Measurements from ENCODE around the gene RALGAPA2.

RALGAPA2 gene

DNA sequence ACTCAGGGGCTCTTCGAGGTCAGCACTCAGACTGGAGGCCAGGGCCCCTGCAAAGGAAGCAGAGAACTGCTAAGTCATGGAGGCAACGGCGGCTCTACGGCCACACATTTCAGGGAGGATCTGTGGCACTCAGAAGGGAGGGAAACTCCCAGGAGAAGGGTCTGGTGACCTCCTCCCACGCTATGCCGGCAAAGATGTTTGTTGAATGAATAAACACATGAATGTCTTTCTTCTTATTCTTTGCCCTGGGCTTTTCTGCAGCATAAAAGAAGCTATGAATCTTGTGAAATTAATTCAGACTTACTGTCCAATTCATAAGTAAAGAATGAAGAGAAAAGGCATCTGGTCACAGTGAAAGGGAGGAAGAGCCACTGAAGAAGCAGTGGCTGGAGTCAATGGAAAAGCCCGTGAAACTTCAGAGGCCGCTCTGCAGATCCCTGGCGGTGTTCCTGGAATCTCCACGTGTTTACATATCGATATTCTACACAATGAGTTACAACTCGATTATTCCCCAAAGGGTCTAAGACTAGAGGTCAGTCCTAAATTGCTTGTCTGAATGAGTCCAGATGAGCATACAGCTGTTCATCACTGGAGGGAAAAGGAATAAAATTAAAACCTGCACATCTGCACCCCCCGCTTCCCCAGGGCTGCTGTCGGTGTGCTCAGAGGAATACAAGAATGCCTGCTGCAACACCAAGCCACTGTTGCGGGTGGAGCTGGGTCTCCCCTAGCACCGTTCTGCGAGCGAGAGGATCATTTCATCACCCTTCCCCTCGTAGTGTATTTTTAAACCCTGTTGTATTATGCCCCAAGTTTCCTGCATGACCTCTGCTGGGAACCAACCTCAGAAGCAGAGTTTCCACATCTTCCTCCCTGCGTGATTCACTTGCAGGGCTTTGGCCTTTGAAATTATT, 319.0 kb downstream of the RALGAPA2 start:
- no peak for DNase-seq

DNA sequence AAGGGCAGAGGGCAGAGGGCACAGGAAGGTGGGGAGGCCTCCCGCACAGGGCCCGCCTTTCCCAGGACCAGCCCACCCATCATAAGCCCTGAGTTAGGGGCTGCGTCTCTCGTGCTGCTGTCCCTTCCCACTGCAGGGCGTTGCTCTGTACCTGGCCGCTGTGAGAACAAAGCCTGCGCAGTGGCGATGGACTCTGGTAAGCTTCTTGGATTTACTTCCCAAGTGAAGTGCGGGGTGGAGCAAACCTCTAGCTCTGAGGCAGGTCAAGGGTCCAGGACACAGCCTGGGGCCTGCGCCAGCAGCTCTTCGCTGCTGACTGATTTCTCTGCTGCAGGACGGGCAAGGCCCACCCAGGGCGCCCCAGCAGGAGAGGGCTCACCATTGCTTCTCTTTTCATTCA, 320.7 kb downstream of the RALGAPA2 start:
- DNase-seq = no peak

DNA sequence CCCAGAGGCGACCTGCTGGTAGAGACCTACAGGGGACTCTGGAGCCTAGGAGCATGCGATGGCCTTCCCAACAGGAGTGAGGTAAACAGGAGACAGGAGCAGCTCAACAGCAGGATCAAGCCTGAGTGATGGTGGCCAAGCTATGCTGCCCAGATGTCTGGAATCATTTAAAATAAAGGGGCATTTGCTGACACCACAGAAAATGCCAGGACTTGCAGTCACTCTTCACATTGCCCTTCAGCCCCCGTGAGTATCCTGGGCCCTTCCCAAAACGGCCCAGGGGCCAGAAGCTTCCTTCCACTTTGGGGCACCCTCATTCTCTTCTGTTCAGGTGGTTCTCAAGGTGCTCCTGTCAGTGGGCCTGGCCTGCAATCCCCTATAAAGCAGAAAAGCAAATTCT, 321.3 kb downstream of the RALGAPA2 start:
- no peak for DNase-seq

DNA sequence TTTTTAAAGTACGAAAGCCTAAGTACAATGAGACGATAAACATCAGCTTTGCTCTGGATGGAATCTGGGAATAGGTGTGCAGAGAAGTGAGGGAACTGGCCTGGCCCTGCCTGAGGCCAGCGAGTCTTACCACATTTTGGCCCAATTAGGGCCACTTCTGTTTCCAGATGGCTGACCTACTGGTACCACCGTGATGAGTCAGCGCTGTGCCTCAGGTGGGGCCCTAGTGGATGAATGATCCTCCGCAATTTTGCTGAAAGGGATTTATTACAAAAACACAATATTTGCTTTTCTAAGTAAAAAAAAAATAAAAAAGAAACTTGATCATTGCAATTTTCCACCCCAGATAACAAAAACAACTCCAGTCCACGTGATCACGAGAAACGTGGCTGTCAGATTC, 322.1 kb downstream of the RALGAPA2 start:
- no peak for DNase-seq

DNA sequence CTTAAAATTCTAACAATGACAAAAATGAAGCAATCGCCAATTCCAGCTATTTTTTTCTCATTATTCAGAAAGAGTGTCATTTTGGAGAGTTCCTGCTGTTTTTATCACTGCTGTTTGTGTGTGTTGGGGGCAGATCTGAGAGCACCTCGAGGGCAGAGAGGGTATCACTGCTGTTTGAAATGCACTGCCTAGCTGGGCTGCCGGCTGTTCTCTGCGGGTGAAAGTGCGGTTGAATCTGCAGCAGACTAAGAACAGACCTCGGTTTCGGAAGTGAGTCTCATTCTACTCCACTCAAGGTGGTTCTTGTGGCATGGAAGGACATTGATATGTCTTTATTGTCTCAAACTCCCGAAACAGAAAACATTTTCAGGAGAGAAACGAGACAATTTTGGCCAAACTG, 326.3 kb downstream of the RALGAPA2 start:
- DNase-seq = no peak

DNA sequence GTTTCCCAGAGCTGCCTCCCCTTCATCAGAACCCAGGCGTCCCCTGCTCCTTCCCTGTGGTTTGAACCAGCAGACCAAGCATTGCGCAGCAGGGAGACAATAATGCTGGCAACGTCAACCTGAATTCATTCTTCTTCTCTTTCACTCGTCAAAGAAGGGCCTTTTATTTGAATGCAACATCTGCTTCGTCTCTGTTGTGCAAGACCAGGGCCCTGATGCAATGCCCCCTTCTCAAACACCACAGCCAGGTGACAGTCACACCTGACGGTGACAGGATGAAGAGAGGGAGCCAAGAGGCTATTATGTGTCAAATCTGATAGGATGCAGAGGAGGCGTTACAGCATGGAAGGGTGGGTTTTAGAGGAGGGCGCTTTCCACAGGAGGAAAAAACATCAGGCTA, 336.6 kb downstream of the RALGAPA2 start:
- DNase-seq = no peak

DNA sequence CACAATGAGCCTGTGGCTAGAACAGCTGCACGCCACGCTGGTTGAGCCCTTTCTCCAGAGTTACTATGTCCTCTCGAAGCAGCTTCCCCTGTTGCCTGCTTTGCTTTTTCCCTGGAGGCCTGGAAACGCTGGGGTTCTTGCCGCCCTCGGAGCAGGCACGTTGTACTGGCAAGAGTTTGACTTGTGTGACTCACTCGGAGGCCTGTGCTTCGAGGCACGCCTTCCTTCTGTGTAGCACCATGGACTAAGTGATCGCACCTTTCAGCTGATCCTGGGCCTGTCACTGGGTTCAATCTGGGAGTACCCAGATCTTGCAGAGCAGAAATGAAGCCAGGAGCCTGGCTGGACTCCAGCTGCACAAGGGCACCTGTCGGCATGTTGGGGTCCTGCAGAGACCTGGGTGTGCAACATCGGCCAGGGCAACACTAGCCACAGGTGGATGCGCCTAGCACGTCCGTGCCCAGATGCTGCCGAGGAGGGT, 339.3 kb downstream of the RALGAPA2 start:
- DNase-seq = no peak

DNA sequence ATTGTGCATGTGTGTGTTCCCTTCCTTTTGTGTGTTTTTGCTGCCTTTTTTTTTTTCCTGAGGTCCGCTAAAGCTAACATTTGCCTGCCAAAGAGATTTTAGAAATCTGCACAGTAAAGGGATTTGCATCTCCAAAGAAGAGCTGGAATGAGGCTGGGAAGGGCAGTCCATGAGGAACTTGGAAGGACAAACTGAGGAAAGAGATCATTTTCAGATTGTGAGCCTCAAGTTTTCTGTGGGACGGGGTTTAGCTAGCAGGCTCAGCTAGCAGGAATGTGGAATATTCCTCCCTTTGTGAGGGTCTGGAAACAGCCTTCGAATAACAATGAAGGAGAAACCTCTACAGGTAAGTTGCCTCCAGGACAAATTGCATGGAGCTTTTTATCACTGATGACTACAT, 340.8 kb downstream of the RALGAPA2 start:
- no peak for DNase-seq

DNA sequence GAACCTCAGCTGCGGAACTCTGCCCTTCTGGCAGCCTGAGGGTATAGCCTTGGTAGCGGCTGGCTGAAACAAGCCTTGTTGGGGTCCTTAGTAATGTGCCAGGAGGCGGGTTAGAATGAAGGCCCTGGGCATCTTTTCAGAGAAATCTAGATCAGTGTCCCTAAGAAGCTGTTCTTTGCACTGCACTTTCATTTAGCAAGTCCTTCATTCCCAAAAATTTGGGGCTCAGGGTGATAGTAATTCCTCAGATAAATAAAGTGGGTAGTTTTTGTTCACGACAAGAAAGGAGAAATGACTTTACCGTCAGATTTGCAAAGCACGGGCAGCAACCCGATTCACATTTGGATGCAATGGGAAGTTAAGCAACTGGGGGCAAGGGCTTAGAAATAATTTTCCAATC, 341.4 kb downstream of the RALGAPA2 start:
- no peak for DNase-seq

DNA sequence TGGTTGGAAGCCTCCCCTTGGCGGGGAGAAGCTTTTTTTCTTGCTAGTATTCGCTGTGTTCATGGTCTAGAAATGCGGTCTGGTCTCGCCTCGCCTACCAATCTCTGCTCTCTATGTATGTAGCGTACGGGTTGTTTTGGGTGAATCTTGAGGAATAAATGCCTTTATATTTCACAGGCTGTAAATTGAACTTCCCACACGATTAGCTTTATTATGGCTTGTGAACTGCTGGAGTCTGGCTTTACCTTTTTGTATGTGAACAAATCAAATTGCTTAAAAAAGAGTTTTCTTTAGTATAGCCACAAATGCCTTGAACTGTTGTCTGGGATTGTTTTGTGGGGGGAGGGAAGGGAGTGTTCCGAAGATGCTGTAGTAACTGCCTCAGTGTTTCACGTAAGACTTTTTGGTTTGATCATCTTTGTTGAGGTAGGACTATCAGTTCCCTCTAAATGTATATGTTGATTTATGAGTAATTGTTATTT, 342.3 kb downstream of the RALGAPA2 start:
- DNase-seq = no peak

DNA sequence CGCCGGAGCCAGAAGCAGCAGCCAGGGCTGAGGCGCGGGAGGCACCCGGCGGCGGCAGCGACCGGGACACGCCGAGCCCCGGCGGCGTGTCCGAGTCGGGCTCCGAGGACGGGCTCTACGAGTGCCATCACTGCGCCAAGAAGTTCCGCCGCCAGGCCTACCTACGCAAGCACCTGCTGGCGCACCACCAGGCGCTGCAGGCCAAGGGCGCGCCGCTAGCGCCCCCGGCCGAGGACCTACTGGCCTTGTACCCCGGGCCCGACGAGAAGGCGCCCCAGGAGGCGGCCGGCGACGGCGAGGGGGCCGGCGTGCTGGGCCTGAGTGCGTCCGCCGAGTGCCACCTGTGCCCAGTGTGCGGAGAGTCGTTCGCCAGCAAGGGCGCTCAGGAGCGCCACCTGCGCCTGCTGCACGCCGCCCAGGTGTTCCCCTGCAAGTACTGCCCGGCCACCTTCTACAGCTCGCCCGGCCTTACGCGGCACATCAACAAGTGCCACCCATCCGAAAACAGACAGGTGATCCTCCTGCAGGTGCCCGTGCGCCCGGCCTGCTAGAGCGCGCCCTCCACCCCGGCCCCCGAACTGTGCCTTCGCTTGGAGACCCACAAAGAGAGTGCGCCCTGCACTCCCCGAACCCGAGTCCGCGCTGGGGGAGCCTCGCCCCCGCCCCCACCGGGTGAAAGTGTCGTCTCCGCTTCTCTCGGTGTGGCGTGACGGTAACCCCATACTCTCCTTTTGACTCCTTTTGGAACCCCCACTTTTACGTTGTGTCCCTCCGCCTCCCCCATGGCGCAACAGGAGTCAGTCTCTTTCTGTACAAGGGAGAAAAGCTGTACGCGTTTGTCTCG, 343.0 kb downstream of the RALGAPA2 start:
- no peak for DNase-seq

DNA sequence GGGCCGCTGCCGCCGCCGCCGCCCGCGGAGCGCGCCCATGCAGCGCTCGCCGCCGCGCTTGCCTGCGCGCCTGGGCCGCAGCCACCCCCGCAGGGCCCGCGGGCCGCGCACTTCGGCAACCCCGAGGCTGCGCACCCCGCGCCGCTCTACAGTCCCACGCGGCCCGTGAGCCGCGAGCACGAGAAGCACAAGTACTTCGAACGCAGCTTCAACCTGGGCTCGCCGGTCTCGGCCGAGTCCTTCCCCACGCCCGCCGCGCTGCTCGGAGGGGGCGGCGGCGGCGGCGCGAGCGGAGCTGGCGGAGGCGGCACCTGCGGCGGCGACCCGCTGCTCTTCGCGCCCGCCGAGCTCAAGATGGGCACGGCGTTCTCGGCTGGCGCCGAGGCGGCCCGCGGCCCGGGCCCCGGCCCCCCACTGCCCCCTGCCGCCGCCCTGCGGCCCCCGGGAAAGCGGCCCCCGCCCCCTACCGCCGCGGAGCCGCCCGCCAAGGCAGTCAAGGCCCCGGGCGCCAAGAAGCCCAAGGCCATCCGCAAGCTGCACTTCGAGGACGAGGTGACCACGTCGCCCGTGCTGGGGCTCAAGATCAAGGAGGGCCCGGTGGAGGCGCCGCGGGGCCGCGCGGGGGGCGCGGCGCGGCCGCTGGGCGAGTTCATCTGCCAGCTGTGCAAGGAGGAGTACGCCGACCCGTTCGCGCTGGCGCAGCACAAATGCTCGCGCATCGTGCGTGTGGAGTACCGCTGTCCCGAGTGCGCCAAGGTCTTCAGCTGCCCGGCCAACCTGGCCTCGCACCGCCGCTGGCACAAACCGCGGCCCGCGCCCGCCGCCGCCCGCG, 343.8 kb downstream of the RALGAPA2 start:
- DNase-seq = no peak

DNA sequence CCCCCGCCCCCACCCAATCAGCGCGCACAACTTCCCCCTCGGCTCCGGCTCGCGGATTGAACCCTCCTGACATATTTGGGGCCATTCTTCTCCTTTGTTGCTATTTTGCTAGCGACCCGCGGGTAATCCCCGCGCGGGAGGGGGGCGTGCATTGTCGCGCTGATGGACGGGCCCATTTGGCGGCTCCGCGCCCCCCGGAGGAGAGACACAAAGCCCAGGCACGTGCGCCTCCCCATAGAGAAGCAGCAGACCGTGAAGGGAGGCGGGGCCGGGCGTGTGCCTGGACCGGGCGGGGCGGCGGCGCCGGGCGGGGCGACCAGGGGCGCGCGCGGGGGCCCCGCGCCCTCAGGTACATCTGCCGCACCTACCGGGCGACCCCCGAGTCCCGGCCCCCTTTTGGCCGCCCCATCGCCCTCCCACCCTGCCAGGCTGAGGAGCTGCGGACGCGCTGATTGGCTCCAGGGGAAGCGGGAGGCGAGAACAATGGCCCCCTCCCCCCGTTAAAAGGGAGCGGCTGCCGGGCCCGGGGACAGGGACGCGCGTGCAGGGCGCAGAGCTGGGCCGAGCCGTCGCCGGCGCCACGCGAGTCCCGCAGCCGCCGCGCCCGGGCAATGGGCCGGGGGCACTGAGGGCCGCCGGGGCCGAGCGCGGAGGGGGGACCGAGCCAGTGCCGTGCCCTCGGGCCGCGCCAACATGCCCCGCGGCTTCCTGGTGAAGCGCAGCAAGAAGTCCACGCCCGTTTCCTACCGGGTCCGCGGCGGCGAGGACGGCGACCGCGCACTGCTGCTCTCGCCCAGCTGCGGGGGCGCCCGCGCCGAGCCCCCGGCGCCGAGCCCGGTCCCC, 344.6 kb downstream of the RALGAPA2 start, which contains the start of gene INSM1:
TSS of gene INSM1 (plus strand) at position 530 of the 843 bp plus-strand sequence. CDS start at position 694, 164 bp downstream.
- DNase-seq = no peak

DNA sequence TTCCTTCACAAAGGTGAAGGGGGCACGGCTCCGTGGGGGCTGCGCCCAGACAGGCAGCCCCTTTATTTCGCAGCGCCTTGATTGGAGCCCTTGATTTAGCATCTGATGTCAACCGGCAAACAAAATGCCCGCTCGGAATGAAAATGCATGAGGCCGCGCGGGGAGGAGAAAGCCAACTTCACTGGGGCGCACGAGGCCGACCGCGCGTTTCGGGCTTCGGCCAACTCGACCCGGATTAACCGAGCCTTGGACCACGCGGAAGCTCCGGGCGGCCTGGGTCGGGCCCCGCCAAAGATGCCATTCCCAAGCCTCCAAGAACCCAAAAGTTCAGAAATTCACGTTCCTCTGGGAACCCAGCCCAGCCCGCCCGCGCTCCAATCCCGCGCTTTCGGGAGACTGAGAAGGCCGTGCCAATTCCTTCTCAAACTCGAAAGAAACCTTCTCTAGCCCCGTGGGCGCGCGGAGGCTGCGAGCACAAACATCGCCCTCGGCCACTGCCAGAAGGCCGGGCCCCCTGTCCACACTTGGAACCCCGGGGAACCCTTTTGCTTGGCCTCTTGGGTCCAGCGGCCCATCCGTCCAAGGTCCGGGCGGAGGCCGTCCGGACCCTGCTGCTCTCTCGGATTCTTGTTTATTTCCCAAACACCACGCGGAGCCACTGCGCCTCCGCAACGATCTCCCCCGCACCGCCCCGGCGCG, 345.4 kb downstream of the RALGAPA2 start:
- DNase-seq = no peak

DNA sequence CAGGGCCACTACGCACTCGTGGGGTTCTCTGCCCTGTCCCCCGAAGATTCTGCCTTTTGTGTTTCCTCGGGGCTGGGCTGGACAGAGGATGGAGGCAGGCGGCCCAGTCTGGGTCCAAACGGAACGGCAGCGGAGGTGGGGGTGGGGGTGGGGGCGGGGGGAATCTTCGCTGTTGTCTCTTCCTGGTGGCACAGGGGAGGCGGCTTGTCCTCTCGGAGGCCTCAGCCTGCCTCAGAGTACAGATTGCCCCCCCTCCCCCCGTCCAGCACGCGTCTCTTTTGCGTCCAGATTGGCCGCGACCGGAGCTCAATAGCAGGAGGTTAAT, 345.9 kb downstream of the RALGAPA2 start:
- DNase-seq = no peak

DNA sequence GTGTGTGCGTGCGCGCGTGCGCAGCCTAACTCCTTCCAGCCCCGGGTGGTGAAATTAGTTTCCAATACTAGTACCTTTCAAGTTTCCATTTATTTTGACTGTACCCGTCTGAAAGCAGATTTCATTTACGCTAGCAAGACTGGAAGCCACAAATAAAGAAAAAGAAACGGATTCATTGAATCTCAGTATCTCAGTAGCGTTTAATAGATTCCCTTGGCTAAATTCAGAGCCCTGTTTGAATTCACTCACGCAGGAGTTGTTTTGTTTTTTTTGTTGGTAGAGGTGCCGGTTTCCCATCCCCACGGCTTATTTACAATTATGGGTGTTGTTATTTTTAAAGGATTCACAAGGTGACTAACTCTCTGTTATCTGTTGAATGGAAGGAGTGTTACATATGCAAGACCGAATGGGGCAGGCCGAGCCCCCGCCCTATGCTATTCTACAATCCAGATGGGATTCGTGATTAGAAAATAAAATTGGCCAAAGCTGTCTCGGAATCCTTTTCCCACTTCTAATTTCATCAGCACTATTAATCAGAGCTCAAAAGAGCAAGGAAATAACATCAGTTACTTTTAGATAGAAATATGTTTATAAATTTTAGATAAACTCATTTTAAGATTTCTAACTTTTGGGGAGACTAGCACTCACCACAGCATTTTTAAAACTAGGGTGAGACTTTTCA, 346.8 kb downstream of the RALGAPA2 start:
- no peak for DNase-seq

DNA sequence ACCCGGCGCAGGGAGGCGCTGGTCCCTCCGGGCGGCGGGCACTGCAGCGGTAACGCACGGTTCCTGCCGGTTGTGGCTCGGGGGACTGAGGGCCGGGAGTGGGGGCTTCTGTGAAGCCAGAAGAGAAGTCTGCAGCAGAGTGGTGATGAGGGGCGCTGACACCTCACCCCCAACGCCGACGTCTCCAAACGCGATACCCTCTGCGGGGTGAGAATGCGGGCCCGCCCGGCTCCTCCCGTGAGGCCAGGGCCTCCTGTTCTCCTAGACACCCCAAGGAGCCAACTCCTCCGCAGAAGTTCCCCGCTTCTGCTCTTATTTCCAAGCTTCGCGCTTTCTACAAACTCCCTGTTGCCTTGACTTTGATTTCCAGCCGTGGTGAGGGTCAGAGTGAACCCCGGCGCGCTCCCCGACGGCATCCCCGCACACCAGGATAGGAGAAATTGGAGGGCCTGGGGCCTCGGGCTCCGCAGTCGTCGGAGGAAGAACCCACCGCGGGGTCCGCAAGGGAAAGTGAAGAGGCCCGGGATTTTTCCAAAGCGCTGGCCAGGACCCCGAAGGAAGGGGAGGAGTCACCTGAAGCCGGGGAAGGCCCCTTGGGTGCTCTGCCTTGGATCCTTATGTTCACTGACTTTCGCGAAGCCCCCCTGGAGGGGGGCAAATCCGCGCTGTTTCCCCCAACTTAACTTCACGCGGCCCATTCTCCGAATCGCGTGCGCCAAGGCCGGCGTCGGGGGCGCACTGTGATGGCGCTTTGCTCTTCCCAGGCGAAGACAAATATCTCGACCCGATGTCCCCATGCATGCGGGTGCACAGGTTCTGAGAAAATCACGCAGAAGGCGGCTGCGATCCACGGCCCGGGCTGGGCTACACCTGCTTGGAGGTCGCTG, 347.6 kb downstream of the RALGAPA2 start:
- no peak for DNase-seq

DNA sequence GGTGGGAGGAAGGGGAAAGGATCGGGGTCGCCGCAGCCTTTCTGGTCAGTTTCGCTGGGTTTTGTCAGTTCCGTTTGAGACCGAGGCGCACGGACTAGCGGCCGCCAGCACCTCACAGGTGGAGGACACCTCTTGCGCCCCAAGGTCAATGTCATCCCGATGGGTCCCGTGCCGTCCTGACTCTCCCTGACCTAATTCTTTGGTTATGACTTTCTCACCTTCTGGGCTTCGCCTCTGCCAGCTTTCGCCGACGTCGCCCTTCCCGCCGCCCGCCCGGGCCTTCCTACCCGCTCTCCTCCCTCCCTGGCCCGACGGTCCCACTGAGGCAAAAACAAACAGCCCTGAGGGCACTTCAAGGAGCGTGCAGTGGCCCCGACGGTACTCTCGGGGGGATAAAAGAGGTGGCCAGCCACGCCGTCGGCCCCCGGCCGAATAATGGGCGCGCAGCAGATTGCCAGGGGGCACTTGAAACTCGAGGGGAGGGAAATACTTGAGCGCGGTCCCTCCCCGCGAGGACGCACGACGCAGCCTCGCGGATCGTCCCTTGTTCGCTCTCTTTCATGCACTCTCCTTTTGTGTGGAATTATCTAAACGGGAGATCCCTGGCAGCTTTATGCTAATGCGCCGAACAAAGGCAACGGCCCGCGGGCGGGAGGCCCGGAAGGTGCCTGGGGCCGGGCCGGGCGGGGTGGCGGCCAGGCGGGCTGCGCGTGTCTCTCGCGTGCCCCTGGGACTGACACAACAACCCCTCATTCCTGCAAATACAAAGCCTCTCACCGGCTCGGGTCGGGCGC, 348.4 kb downstream of the RALGAPA2 start:
- no peak for DNase-seq

DNA sequence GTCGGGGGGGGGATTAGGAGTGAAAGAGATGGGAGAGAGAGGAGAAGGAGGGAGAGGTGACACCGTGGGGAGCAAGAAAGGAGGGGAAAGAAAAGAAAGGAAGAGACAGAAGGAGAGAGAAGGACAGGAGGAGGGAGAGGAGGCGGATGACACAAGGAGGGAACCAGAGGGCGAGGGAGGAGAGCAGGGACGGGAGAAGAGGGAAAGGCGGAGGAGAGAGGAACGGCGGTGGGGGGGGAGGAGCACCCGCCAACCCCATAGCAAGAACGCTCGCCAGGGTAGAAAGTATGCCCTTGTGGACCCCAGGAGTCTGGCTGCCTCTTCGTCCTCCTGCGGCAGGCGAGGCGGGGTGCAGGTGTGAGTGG, 349.0 kb downstream of the RALGAPA2 start:
- DNase-seq = no peak

Measured in left hindlimb (tissue), 1 donor.